NK-92 (cell line): ENCODE measurements around the gene PDIA6.
"Not testable (repeated sequence)": the region's sequence is repeated elsewhere in the genome, so short reads cannot be mapped to it uniquely, and the experiment has no call there.

Experiments used
- DNase-seq: peaks from one replicate; lab custom pipeline; 2025; ENCODE audit not compliant: unreplicated experiment; lab: John Stamatoyannopoulos, UW

The PDIA6 gene

DNA sequence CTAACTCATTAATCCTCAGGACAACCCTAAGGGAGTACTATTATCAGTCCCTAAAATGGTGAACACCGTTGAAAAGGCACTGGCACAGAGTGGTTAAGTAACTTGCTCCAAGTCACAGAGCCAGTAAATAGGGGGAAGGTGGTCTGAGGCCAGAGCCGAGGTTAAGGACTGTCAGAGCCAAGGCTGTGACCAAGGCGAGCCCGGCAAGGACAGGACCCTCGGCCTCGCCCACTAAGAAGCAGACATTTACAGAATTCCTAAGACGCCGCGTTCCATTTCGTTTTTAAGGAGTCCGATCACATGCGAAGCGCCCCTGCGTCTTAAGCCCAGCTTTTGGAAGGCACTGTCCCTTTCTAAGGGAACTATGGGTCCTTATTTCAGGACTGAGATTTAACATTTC is 1.1 kb downstream of the PDIA6 start:
- no peak for DNase-seq

DNA sequence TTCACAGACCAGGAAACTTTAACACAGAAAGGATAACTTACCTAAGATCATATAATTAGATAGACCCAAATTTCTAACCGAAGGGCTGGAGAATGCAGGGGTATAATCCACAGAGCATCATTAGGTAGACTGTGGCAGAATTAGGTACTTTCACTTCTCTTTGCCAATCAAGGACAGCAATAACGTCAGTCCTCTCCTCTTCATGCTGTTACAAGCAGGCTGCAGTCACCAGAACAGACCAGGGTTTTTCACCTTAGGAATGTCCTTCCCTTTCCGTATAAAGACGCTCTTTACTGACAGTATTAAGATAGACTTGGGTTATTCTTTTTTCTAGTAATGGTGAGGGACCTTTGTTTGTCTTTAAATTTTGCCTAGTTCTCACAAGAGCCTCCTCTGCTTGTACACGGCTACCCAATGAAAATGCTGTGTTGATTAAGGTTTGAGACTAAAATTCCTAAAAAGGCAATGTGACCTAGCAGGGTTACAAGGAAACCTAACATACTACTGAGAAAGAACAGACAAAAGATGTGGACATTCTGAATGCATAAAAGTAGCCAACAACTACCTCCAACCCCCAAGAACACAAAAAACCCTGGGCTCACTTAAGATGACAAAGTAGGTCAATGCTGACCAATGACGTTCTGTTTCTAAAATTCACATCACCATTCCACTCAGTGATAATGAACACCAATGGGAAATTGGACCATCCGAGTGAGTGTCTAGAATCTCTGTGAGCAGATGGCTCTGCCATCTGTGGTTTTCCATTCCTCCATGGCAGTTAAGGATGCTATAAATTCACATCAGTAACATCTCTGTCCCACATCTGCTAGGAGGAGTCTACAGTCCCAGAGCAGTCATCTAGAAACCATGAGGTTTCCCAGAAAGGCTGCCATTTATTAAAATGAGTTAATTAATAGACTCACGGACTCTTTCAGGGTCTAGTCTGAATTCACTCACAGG is 2.1 kb downstream of the PDIA6 start:
- DNase-seq = no peak

DNA sequence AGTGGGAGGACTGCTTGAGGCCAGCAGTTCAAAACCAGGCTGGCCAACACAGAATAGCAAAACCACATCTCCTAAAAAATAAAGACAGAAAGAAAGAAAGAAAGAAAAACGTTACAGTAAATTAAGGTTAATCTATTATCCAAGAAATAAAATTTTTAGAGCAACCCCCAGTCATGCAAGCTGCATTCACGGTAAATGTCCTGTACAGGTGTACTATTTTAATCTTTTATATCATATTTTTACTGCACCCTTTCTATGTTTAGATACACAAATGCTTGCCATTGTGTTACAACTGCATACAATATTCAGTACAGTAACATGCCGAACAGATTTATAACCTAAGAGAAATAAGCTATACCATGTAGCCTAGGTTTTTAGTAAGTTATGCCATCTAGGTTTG is 6.0 kb downstream of the PDIA6 start:
- DNase-seq = no peak

DNA sequence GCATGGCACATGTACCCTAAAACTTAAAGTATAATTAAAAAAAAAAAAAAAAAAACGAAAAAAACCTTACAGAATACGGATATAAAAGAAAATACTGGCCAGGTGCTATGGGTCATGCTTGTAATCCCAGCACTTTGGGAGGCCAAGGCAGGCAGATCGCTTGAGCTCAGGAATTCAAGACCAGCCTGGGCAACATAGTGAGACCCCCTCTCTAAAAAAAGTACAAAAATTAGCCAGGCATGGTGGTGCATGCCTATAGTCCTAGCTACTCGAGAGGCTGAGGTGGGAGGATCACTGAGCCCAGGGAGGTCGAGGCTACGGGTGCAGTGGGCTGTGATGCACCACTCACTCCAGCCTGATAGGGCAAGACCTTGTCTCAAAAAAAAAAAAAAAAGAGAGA is 6.6 kb downstream of the PDIA6 start:
- not testable (repeated sequence) for DNase-seq

DNA sequence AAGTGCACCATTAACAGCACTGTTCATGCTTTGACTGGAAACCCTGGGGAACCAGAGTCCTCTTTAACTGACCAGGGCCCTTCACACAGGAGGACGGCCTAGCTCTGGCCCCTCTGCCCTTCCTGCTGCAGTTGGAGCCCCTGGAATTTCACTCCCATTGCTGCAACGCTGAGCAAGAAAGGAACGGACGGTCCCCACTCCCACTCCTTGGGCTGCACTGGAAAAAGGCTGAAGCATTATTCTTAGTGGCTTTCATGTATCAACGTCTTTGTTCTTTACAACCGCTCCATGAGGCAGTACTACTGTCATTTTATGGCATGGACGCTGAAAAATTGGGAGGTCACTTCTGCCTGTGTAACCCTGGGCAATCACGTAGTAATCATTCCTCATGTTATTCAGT is 9.9 kb downstream of the PDIA6 start:
- DNase-seq = no peak

DNA sequence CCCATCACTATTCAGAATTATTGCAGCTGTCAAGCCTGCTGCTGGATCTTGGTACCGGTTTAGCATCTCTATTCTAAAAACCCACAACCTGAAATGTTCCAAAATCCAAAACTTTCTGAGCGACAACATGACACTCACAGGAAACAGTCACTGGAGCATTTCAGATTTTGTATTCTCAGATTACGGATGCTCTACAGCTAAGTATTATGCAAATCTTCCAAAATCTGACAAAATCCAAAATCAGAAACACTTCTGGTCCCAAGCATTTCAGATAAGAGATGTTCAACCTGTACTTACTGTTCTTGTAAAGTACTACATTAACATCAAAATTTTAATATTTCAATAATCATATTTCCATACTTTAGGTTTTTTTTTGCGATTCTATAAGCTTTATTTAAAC is 12.4 kb downstream of the PDIA6 start:
- DNase-seq = no peak

DNA sequence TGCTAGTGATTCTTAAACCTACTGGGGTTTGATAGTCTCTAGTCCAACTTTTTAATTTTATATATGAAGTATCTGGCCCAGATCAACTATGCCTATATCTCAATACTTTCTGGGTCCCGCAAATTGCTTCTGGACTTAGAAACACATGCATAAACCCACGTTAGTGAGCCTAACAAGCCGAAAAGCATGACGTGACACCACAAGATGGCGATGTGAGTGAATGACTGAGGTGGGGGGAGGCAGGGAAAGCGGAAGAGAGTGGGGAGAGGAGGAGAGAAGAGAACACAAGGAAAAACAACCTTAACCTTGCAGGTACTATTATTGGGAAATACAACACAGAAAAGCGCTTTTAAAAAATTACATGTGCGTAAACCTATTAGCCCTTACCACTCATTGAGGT is 13.8 kb downstream of the PDIA6 start:
- no peak for DNase-seq

DNA sequence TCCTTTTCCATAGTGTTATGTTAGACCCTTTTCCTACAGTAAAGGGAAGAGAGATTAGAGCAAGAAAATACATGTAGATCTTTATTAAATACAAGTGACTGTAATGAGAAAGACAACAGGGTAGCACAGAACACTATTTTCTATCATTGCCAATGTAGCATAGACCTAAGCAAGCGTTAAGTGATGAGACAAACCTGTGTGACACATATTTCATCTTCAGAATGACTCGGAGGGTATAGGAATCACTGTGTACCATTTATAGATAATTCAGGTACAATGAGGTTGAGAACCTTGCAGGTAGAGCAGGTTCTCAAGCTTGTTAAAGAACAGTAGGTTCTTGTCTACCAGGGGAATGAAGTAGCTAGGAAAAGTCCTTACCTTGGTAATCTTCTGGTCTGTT is 15.9 kb downstream of the PDIA6 start:
- no peak for DNase-seq

DNA sequence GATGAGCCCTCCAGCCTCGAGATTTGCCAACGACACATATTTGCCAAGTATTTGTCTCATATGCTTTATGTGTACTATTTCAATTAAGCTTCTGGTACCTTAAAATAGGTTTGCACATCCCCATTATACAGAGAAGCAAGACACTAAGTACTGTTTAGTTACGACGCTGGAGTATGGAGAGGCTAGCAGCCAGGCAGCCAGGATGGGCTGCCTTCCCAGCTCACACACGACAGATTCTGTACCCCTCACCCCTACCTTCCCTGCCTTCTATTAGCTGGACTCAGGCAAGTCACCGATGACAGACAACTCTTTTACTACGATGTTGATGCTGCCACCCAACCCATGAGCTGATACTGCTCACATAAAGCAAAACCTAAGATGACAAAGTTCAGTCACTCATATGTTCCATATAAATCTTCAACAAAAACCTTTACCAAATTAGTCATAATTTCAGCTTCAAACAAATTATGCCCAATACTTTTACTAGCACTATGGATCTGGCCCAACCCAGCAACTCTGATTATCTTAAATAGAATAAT is 17.0 kb downstream of the PDIA6 start:
- no peak for DNase-seq

DNA sequence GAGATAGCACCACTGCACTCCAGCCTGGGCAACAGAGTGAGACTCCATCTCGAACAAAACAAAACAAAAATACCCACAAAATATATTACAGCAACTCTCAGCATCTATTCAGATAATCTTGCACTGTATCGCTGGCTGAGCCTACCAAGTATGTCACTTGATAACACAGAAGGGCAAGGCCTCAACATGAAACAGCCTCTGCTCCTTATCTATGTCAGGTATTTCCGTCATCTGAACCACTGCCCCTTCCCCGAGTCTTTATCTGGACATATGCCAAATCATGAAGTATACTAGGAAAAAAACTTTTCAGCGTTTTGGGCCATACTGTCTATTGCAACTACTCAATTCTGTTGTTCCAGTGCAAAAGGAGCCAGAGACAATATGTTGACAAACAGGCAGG is 17.7 kb downstream of the PDIA6 start:
- DNase-seq = no peak

DNA sequence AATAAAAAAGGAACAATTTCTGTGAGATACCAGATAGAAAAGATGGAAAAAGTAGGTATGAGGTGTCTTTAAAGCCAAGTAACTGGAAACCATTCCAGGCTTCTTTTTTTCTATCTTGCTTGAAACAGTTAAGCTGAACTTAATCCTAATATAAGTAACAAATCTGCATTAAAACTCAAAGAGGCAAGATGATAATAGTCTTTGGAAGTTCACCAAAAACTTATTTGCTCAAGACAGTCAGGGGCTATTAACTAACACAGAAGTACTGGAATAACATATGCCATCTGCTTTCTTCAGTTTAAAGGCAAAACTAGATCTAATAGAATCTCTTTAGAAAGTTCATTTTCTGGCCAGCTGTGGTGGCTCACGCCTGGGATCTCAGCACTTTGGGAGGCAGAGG is 18.8 kb downstream of the PDIA6 start:
- no peak for DNase-seq

DNA sequence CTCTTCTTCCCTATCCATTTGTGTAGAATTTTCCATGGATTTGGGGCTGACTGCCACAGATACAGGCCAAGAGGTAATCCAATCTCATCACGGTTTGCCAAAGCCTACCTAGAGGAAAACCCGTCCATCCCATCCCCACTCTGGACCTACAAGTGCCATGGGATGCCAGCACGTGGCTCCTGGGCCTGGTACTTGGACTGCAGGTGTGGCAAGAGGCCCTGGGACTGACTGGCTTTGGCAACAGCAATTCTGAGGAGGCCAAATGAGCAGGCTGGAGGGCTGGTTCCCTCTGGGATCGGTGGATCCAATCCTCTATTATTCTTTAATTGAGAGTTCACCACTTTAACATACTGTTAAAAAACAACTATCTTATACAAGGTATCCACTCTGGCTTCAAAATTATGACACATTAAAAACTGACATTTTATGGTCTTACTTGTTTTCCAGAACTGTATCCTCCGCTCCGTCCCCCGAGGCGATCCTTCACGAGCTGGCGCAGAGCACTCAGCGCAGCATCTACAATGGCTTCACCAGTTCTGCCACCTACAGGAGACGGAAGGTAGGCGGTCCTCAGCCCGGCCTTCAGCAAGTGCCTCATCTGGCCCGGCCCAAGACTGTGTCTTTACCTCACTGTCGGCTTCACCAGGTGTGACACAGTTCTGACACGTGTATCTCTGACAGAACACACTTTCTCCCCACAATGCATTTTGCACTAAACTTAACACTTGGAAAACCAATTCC is 19.8 kb downstream of the PDIA6 start:
- no peak for DNase-seq

DNA sequence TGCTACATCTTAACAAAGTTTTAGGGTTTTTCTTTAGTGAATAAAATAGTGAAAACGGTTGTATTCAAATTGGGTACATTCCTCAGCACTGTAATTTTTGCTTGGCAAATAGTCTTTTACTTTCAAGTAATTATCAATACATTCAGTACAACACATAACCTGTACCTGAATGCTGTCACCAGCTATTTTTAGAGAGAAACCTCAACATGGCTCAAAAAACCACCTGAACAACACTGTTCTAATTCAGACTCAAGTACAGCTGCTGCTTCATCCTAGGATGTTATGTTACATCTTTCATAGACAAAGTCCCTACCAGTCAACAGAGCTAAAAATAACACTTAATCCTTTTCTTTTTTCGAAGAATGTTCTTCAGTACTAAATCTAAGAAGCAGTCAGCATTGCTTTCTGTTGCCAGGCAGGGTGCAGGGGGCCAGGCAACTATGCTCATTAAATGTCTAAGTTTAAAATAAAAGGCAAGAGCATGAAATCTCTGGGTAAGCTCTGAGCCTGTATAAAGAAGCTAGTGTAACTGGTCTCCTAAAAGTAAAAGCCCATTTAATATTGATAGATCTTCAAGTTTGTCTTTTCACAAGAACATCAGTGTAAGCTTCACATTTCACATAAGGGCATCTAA is 20.5 kb downstream of the PDIA6 start:
- no peak for DNase-seq

DNA sequence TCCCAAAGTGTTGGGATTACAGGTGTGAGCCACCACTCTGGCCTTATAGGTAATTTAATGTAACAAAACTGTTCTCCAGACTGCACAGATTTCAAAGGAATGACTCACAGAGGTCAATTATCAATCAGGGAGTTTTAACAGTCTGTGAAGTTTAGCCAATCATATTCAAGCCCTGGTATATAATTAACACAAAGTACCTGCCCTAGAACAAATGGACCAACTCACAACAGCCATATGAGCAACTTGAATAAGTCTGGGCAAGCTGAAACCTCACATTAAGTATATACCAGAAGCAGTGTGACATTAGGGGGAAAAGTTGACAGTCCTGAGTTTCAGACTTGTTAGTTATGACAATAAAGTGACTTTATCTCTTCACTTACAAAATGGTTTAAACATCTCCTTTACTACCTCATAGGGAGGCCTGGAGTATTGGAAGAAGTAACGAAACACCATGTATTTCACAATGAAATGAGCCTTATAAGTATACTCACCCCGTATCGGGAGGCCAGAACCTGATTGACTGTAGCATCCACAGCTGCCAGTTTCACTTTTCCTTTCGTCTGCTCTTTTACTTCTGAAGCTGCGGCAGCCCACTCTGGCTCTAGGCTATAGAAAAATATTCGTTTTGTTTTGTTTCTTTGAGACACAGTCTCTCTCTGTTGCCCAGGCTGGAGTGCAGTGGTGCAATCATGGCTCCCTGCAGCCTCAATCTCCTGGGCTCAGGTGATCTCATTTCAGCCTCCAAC is 22.2 kb downstream of the PDIA6 start:
- no peak for DNase-seq

DNA sequence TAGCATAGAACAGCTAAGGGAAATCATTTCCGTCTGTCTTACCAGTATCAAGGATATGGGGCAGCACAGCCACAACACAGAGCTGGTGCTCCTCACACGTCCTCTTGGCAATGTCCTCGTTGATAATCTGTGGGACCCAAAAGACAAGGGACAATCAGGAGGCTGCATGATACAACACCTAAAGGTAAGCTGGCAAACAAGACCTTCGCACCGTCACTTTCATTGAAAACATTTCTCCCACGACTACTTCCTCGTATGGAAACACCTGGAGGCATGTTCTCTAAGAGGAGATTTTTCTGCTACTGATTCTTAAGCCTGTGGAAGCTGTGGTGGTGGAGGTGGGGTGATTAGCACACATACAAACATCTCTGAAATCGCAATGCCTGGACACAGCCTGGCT is 23.7 kb downstream of the PDIA6 start:
- DNase-seq = no peak

DNA sequence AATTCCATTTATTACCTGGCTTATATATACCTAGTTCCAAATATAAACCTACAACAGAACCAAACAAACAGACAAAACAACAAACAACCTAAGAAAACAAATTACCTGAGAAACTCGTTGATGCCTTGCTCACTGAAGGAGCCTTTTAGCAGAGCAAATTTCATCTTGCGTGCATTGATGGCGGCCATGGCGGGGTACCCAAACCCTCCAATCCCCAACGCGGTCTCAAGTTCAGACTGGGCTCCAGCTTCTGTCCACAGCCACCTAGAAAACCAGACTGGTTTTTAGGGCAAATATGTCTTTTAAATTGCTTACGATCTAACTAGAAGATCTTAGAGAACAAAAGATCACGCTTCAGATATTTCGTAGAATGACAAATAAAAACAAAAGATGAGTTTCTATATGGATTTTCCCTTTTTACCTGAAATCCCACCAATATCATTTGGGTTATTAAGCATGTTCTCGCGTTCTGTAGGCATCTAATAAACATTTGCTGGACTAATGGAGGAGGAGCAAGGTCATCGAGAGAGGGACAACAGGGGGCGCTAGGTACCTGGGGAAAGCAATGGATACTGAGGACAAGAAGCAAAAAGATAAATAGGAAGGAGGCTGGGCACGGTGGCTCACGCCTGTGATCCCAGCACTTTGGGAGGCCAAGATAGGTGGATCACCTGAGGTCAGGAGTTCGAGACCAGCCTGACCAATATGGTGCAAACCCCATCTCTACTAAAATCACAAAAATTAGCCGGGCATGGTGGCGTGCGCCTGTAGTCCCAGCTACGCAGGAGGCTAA is 25.2 kb downstream of the PDIA6 start:
- no peak for DNase-seq

DNA sequence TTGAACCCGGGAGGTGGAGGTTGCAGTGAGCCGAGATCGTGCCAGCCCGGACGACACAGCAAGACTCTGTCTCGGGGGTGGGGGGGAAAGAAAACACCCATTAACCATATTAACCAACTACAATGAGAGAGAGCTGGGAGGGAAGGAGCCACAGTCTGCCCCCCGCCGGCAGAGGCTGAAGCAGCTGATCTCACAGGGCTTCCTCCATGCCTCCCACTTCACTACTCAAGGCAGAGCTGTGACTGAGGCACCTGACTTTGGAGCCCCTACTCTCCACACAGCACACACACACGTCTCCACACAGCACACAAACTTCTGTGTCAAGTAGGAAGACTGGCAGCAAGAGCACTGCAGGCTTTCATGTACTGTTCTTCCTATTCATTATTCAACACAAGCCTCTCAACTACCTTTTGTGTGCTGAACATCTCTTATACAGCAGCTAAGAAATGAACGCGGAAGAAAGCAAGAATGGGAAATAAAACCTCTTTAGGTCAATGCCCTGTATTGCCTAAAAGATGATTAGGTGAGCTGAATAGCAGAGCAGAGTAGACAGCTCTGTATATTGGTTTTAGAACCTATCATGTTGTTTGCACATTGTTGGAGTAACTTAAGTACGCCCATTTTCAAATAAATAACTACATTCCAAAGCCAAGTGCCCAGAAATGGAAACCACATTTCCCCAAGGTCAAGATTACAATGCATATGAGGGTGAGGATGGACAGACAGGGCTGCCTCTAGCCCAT is 26.2 kb downstream of the PDIA6 start:
- DNase-seq = no peak

DNA sequence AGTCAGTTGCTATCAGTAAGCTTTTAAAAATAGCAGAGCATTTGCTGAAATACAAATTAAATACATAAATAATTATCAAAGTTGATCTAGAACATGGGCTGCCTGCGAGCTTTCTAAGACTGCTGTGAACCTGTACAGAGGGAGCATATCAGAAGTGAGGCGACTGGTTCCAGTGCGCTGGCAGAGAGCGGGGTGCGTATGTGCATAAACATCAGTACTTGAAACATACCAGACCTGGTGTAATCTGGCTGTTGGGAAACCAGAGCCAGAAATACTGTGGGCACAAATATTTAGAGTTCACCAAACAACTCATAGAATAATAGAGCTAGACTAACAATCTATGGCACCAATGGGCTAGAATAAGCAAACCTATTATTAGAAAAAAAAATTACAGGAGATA is 27.3 kb downstream of the PDIA6 start:
- DNase-seq = no peak

DNA sequence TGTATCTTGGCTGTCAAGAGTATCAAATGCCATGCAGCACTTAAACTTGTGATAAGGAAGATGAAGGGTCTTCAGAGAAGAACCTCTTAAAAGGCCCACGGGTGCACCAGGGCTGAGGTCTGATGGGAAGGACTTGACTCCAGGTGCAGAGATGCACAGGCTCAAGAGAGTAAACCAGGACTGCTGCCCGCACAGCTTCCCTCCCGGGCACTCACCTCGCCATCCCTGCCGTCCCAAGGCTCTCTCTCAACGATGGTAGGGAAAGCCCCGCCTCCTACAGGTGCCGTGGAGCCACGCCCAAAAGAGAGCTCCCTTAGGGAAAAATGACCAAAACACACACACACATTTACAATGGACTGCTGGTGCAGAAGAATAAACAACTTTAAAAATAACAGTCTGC is 27.9 kb downstream of the PDIA6 start:
- DNase-seq = no peak
